ENCODE measurements around the gene ERC2.
"Not testable (repeated sequence)": the region's sequence is repeated elsewhere in the genome, so short reads cannot be mapped to it uniquely, and the experiment has no call there.

ERC2 gene

DNA sequence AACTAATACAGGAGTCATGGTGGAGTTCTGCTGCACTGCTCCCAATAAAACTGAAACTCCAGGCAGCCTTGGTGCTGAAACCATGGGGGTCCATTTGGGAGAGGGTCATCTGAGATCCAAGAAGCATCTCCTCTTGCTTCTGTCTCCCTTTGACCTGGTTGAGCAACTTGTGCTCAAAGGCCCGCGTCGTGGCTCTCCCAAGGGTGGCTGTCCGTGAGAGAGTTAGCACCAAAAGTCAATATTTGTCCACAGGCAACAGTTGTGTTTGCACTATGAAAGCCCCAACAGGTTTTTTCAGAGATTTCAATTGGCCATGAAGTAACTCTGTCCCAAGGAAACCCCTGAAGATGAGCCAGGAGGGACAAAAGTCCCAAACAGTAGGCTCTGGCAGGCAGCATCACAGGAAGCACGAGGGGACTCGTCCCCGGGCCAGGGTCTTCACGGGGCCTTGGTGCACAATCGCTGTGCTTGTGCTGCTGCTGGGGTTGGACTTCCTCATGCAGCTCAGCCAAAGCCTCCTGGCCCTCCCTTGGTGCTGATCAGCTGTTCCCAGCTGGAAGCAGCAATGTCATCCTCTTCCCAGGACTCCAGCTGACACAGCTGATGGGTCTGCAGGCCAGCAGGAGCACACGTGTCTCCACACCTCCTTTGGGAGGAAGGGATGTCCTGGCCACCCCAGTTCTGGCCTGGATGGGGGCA lies 941.8 kb downstream of the ERC2 start:
- no peak for DNase-seq

- no peak for DNase-seq
These were observed 942.8 kb downstream of the ERC2 start for GRCh38 chr3:55525436-55525835.

DNA sequence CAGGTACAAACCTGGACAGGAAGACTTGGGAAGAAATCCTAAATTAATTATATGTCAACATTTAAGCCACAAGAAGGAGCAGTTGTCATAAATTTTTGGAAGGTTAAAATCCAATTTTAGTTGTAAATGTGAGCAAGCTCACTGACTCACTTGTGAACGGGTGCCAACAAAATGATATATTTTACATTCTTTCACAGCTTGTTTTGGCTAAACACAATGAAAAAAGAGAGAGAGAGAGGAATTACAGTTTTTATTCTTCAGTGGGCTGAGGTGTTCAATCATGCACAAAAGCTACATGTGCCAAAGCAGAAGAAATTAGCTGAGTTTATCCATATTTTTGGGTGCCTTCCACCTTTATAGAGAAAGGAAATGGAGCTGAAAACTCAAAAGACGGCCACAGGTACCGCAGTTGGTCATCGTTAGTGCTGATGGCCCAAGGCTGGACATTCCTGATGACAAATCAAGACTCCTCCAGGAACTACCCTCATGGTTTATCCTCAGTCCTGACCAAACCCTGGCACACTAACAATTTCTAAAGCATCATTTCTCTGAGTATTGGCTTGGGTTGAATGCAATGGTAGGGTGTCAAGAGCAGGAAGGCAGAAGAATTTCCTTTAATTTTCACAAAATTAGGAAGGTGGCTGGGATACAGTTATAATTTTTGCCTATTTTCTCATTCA lies 943.6 kb downstream of the ERC2 start:
- no peak for DNase-seq

GRCh38 chr3:55523471-55523870 lies 944.8 kb downstream of the ERC2 start:
- no peak for DNase-seq

DNA sequence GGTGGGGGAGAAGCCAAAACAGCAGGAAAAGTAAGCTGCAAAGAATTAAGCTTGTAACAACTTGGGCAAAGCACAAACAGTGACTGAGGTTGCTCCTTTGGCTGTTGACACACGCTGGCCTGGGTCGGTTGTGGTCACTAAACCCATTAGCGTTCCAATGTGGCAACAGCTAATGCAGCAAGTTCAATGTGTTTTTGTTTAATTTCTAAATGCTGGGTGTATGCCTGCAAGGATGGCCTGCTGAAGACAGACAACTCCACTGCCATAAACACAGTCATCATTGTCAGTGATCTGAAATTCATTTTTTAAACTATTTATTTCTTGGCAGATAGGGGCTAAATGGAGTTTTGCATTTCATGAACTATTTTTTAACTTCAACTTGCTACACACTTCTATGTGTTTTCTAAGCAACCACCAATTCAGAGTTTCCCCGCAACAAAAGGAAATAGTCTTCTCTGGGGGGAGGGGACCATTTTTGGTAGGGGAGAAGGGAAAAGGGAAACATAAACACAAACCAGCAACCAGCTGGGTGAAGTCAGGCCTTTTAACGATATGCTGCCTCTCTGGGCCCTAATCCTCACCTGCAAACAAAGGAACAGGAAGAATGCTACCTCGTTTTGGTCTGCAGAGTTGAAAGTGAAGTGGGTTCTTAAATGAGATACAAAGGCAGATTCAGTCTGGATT lies 946.4 kb downstream of the ERC2 start:
- no peak for DNase-seq

GRCh38 chr3:55521064-55521737 lies 947.1 kb downstream of the ERC2 start:
- DNase-seq, result no peak

- DNase-seq, result no peak
These were observed 949.2 kb downstream of the ERC2 start for GRCh38 chr3:55519019-55519418.

- DNase-seq, result no peak
These were observed 949.8 kb downstream of the ERC2 start for GRCh38 chr3:55518451-55518850.

DNA sequence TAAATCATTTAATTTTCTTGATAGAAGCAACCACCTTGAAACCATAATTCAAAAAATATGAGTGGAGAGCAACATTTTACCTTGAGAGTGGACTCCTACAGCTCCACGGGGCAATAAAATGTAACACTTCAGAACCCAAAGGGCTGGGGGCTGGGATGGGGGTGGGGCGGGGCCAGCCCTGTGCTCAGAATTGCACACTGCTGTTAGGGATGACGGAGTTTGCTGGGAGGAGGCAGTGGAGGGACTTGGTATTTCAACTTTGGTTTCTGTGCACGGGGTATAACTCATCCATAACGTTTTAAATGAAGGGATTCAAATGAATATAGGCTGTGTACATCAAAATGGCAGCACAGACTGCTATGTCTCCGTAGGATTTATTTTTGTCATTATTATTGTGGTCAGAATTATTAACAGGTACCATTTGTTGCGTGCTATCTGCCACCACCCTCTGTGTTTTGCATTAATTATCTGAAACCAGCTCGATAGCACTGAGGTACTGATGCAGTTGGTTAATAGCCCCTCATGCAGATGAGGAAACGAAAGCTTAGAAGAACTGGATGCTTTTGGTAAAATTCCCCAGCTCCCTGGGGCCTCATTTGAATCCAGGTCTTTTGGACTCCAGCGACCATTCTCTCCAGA lies 951.8 kb downstream of the ERC2 start:
- DNase-seq, result no peak

DNA sequence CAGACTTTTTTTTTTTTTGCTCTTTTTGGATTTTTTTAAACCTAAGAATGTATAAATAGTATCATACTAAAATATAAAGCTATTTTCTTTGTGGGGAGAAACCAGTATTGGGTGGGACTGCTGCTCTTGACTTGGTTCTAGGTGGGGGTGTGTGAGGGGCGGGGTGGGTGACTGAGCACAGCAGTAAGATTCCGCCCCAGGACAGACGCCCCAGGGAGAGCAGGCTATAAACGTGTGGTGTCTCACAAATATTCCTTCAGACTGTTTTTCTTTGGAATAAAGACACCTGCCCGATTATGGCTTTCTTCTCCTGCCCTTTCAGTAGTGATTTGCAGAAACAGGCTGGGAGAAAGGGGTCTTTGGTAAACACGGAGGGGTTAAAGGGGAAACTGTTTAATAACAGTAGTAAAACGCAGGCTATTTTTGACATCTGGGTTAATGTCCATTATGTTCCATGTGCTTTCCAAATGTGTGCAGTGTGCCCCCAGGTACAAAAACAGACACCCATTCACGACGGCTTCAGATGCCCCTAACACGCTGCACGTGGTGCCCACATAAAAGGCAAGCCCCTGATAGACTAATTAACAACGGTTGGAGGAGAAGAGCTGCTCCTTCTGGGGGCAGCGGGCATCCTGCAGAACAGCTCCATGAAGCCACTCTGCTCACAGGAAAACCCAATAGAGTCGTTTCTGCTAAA lies 952.6 kb downstream of the ERC2 start:
- no peak for DNase-seq

GRCh38 chr3:55514962-55515361 lies 953.3 kb downstream of the ERC2 start:
- no peak for DNase-seq

GRCh38 chr3:55512571-55513343 lies 955.5 kb downstream of the ERC2 start:
- DNase-seq, result no peak

DNA sequence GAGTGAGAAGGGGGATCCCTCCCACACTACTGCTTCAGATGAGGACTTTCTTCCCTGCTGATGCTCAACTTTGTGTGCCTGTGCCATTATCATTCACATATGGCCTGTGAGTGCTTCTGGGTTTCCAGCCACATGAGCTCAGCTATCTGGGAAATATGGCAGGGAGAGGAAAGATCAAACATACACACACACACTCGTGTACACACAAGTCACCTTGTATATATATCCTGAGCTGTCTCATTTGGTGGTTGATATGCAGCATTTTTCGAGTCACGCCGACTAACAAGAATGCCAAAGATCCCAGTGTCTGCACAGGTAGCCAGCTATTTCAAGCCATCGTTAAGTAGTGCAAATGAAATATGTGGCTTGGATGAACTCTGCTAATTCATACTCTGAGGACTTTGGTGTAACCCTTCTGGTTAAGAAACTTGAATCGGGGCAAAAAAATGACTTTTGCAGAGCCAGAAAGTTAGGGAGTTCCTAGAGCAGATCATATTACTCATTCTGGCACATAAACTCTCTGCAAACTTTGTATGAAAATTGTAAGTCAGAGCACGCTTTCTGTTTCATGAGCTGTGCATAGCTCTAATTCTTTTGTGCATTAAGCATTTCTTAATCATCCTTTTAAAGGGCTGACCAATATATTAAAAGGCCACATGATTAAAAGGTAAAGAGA lies 956.2 kb downstream of the ERC2 start:
- no peak for DNase-seq

- DNase-seq, result no peak
These were observed 959.9 kb downstream of the ERC2 start for GRCh38 chr3:55508335-55508734.

DNA sequence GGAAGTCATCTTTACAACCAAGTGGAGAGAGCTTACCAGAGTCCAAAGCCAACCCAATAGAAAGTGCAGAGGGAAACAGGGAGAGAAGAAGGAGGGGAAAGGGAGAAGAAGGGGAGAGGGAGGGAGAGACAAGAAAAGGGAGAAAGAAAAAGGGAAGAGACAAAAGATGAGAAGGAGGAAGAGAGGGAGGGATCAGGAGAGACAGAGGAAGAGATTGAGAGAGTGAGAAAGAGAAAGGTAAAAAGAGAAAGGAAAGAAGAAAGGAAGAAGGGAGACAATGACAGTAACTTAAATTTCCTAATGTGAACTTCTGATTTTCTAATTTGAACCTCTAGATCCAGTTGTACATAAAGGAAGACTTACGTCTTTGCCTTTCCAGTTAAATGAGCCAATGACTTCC lies 960.5 kb downstream of the ERC2 start:
- no peak for DNase-seq

DNA sequence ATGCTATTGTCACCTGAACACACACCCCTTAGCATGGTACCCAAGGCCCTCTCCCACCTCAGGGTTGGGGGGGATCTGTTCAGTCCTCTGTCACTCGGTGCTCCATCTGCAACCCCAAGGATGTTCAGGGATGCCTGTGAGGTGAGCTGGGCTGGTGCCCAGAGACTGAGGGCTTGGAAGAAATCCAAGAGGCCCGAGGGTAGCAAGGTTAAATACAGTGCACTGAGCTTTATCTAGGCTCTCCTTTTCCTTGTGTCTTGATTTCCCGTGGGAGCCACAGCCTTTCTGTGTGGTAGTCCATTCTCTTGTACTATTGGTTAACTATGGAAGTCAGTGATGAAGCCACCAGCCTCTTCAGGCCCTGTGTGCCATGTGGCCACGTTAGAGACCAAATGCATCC lies 962.5 kb downstream of the ERC2 start:
- DNase-seq, result no peak

GRCh38 chr3:55505102-55505501 lies 963.2 kb downstream of the ERC2 start:
- not testable (repeated sequence) for DNase-seq

GRCh38 chr3:55501905-55502304 lies 966.4 kb downstream of the ERC2 start:
- DNase-seq, result no peak

- DNase-seq, result no peak
These were observed 967.5 kb downstream of the ERC2 start for GRCh38 chr3:55500555-55501330.

- no peak for DNase-seq
These were observed 969.7 kb downstream of the ERC2 start for GRCh38 chr3:55498520-55498919.

Data from stimulated activated CD4-positive, alpha-beta T cell treated with anti-CD3 and anti-CD28 coated beads, Interleukin-2, amount 100 ng/mL, for 24 hours (primary cell).